GM12892 (cell line): ENCODE data around the gene ATXN7.
A peak's percentile ranks its signal among the peaks of the same experiment; 100 is the strongest.

Source experiments
- DNase-seq: peaks from one replicate; pipeline ENCODE4 v3.0.0; 2011; ENCODE audit not compliant: insufficient read length
- FAIRE-seq: peaks from 2 replicates; lab custom pipeline; 2011; peaks lifted over from hg19 to GRCh38; lab: Jason Lieb, UNC
- POLR2A ChIP-seq: IDR thresholded peaks from 2 replicates; pipeline ENCODE4 v1.6.1; 2011; ENCODE audit warnings: low read depth, low read length, control low read depth
- POLR2AphosphoS5 ChIP-seq: IDR thresholded peaks from 2 replicates; pipeline ENCODE4 v1.6.1; 2011; ENCODE audit warnings: low read depth, low read length, control low read depth
- TAF1 ChIP-seq: IDR thresholded peaks from 2 replicates; pipeline ENCODE4 v1.6.1; 2011; ENCODE audit warnings: low read depth, mild to moderate bottlenecking, control low read depth, low read length, borderline replicate concordance

The ATXN7 gene

GRCh38 chr3:64008487-64009351, 145.1 kb downstream of the ATXN7 start:
- DNase-seq, result no peak
- TF ChIP-seq POLR2A (peak; percentile 48; the same call in 1 of the 2 replicates), TAF1 (no peak)
- no peak for FAIRE-seq

GRCh38 chr3:64009528-64009927, 145.9 kb downstream of the ATXN7 start:
- no peak for FAIRE-seq
- TF ChIP-seq POLR2A, result no peak; the same call in 1 of the 2 replicates
- DNase-seq, result no peak

DNA sequence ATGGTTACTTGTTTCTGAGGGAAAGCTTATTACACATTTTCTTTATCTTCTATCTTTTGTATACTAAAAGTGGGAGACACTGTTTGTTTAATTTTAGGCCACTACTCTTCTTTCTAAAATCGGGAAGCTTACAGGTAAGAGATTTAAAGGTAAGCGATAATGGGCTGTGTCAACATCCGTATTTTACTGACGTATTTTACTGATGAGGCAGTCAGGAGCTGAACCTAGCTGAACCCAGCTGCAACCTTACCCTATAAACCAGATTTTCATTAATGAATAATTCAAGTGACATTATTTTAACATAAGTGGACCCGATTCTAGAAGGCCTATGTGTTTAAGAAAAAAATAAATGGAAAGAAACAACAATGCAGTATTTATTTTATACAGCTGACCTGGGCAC, 146.5 kb downstream of the ATXN7 start:
- no peak for FAIRE-seq
- DNase-seq, result no peak
- TF ChIP-seq POLR2AphosphoS5 (no peak), TAF1 (no peak), POLR2A (no peak)

GRCh38 chr3:64011685-64012084, 148.0 kb downstream of the ATXN7 start:
- no peak for FAIRE-seq
- no peak for DNase-seq
- no peak for TF ChIP-seq POLR2A
- no peak for TF ChIP-seq TAF1
- no peak for TF ChIP-seq POLR2AphosphoS5

DNA sequence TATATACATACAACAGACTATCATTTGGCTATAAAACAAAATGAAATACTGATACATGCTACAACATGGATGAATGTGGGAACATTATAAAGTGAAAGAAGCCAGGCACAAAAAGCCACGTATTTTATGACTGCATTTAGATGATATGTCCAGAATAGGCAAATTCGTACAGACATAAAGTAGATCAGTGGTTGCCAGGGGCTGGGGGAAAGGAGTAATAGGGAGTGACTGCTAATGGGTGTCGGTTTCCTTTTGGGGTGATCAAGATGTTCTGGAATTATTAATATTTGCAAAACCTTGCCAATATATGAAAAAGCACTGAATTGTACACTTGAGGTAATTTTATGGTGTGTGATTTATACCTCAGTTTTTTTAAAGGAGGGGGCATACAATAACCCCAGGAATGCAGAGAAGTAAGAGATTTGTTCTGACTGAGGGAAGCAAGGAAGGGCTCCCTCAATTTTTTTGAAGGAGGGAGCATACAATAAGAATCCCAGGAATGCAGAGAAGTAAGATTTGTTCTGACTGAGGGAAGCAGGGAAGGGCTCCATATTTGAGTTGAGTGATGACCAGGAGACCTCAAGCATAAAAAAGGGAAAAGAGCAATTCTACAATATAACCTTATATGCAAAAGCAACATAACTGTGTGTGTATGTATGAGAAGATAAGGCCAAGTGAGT, 153.4 kb downstream of the ATXN7 start:
- DNase-seq (no peak), FAIRE-seq (no peak)
- TF ChIP-seq POLR2A (0 out of 2 replicates have a peak, but pooled peaks have one; percentile 10), POLR2AphosphoS5 (no peak)

GRCh38 chr3:64019271-64019670, 155.6 kb downstream of the ATXN7 start:
- no peak for FAIRE-seq
- TF ChIP-seq POLR2AphosphoS5 (no peak), POLR2A (no peak), TAF1 (no peak)

GRCh38 chr3:64019879-64020278, 156.2 kb downstream of the ATXN7 start:
- DNase-seq, result no peak
- no peak for FAIRE-seq
- TF ChIP-seq POLR2A (no peak), TAF1 (no peak), POLR2AphosphoS5 (no peak)

More at GRCh38 chr3:64019271-64019670, 155.6 kb downstream of the ATXN7 start:
- no peak for DNase-seq

- no peak for DNase-seq
- TF ChIP-seq POLR2A, result no peak
- TF ChIP-seq TAF1, result no peak
- TF ChIP-seq POLR2AphosphoS5, result no peak
- FAIRE-seq, result peak; percentile 5
Measured at GRCh38 chr3:64021922-64022321, 158.3 kb downstream of the ATXN7 start.

DNA sequence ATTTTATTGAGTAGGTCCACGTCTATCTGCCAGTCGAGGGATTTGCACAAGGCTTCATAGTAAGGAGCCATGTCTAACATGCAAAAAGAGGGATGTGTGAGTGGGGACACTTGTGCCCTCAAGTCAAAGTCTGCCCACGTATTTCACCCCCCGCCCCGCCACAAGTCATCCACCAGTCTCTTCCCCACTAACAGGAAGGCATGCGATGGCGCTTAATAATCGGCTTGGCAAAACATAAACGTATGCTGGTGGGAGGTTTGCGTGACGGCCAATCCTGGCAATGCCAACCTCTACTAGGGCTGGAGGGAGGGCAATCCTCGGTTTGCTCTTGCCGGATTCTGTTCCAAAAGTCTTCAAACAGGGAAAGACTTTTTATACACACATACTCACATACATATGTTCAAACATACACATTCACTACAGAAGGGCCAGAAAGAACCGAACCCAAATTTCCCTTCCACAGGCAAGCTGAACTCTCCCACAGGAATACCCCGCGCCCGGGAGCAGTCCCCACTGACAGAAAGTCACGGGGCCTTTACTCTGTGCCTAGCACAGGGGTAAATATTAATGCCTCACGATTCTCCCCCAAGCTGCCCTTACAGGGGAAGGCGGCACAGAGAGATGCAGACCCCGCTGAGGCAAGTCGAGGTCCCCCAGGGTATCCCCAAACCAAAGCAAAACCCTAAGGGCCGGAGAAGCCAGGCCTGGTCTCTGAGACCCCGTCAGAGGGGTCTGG, 159.0 kb downstream of the ATXN7 start:
- FAIRE-seq, result no peak
- no peak for DNase-seq
- TF ChIP-seq POLR2A (no peak), POLR2AphosphoS5 (no peak), TAF1 (no peak)

GRCh38 chr3:64023187-64023860, 159.7 kb downstream of the ATXN7 start, which contains the start of gene PSMD6:
Gene PSMD6, minus strand, starts transcription at chr3:64023494. Its CDS starts 75 bp downstream, at chr3:64023419.
- TF ChIP-seq POLR2AphosphoS5, result peak; percentile 93
- peak; percentile 75 for TF ChIP-seq TAF1
- TF ChIP-seq POLR2A, result peak; percentile 89
- DNase-seq (peak; percentile 71), FAIRE-seq (peak; percentile 94)

GRCh38 chr3:64023861-64024223, 160.2 kb downstream of the ATXN7 start:
- DNase-seq (no peak), FAIRE-seq (no peak)
- TF ChIP-seq TAF1 (no peak), POLR2A (no peak), POLR2AphosphoS5 (no peak)
